A549 (cell line): ENCODE results near the gene UBE3B.

ENCODE experiments used
- CTCF ChIP-seq: fragments of >200 bp; sonication (Bioruptor Twin); formaldehyde crosslinking; IDR thresholded peaks from 3 replicates; pipeline ENCODE4 v1.5.1; 2016
- MAFK ChIP-seq: fragments of 450-650 bp; IDR thresholded peaks from 2 replicates; pipeline ENCODE4 v1.6.1; 2014; ENCODE audit not compliant: partially characterized antibody
- POLR2A ChIP-seq: IDR thresholded peaks from 2 replicates; pipeline ENCODE4 v1.6.1; 2012; ENCODE audit warnings: mild to moderate bottlenecking, low read length
- RAD21 ChIP-seq, 2 experiments: fragments of >200 bp in 1 of 2; sonication (Bioruptor Twin) in 1 of 2; formaldehyde crosslinking in 1 of 2; IDR thresholded peaks in 1 of 2; conservative IDR thresholded peaks in 1 of 2; 2 replicates in 1 of 2; 3 replicates in 1 of 2; pipeline ENCODE4 v1.6.1; 2012 to 2018; ENCODE audit warnings: inconsistent platforms in 1 of 2
- REST ChIP-seq: fragments of 200-600 bp; sonication (generic); IDR thresholded peaks from 2 replicates; pipeline ENCODE4 v1.6.1; 2016; ENCODE audit warnings: antibody characterized with exemption, mild to moderate bottlenecking, moderate library complexity

- TF ChIP-seq MAFK (no peak), RAD21 (conservative IDR thresholded peaks at IDR 0.05 in 1 of 2, IDR thresholded peaks at IDR 0.05 in 1 of 2) (no peak), CTCF (no peak), POLR2A (no peak), REST (no peak)
These were observed 96.4 kb downstream of the UBE3B start for GRCh38 chr12:109573914-109574244.
